Keratinocyte (primary cell): Measurements from ENCODE around the gene FBLN1.

Source experiments
- CTCF ChIP-seq, 3 experiments: IDR thresholded peaks in 1 of 3; conservative IDR thresholded peaks in 1 of 3; optimal IDR thresholded peaks in 1 of 3; 2 replicates in 2 of 3; 3 replicates in 1 of 3; pipeline versions ENCODE3 to v1.5.1; 2011; ENCODE audit warnings: low read length in 3 of 3, mild to moderate bottlenecking in 3 of 3, moderate library complexity in 2 of 3, control low read depth in 1 of 3, inconsistent platforms in 1 of 3; ENCODE audit not compliant: insufficient read depth in 2 of 3; ENCODE audit errors: extremely low read depth in 1 of 3
- EZH2 ChIP-seq: IDR thresholded peaks from one replicate; pipeline ENCODE4 v1.6.1; 2012; ENCODE audit warnings: inconsistent platforms, mild to moderate bottlenecking, low read length, moderate library complexity

- TF ChIP-seq CTCF (optimal IDR thresholded peaks at IDR 0.05 in 1 of 3, IDR thresholded peaks at IDR 0.05 in 1 of 3, conservative IDR thresholded peaks at IDR 0.05 in 1 of 3; ENCODE audit: extremely low read depth in 1 of 3, insufficient read depth in 2 of 3, low read length in 3 of 3) (no peak), EZH2 (no peak)
Observed at GRCh38 chr22:45505991-45506747, 3.5 kb downstream of the FBLN1 start.
